ENCODE data around the gene CFAP100.

The CFAP100 gene

DNA sequence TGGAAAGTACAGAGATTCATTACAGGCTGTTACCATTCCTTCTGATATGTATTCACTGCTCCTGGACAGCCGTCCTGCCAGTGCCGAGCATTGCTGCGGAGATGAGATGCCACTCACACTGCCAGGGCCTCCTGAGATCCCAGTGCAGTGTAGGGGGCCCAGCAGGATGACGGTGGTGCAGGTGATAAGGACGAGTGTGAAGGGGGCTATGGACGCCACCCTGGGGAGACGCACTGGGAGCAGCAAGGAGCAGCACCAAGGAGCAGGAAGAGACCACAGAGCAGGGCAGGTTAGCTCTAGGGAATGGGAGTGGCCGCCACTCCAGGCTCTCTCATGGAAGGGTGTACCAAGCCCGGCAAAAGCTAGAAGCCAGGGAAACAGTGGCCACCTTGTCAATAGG lies 33.5 kb upstream of the CFAP100 start:
- TF ChIP-seq, protein P1, sequence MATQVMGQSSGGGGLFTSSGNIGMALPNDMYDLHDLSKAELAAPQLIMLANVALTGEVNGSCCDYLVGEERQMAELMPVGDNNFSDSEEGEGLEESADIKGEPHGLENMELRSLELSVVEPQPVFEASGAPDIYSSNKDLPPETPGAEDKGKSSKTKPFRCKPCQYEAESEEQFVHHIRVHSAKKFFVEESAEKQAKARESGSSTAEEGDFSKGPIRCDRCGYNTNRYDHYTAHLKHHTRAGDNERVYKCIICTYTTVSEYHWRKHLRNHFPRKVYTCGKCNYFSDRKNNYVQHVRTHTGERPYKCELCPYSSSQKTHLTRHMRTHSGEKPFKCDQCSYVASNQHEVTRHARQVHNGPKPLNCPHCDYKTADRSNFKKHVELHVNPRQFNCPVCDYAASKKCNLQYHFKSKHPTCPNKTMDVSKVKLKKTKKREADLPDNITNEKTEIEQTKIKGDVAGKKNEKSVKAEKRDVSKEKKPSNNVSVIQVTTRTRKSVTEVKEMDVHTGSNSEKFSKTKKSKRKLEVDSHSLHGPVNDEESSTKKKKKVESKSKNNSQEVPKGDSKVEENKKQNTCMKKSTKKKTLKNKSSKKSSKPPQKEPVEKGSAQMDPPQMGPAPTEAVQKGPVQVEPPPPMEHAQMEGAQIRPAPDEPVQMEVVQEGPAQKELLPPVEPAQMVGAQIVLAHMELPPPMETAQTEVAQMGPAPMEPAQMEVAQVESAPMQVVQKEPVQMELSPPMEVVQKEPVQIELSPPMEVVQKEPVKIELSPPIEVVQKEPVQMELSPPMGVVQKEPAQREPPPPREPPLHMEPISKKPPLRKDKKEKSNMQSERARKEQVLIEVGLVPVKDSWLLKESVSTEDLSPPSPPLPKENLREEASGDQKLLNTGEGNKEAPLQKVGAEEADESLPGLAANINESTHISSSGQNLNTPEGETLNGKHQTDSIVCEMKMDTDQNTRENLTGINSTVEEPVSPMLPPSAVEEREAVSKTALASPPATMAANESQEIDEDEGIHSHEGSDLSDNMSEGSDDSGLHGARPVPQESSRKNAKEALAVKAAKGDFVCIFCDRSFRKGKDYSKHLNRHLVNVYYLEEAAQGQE (IDR thresholded peaks at IDR 0.05; ENCODE audit: insufficient read depth in 1 of 2, low read depth in 2 of 2, low read length in 2 of 2): no peak
- no peak for TF ChIP-seq SIN3A (IDR thresholded peaks at IDR 0.05; ENCODE audit: borderline replicate concordance, insufficient read depth, low read length)
- TF ChIP-seq POLR2AphosphoS5 (IDR thresholded peaks at IDR 0.05; ENCODE audit: low read depth, low read length): no peak
- no peak for TF ChIP-seq TAF1 (IDR thresholded peaks at IDR 0.05; ENCODE audit: borderline replicate concordance, insufficient read depth, low read length)
- no peak for TF ChIP-seq FOXP2 (optimal IDR thresholded peaks at IDR 0.05; ENCODE audit: borderline replicate concordance, extremely low read depth, extremely low read length, insufficient read depth)

DNA sequence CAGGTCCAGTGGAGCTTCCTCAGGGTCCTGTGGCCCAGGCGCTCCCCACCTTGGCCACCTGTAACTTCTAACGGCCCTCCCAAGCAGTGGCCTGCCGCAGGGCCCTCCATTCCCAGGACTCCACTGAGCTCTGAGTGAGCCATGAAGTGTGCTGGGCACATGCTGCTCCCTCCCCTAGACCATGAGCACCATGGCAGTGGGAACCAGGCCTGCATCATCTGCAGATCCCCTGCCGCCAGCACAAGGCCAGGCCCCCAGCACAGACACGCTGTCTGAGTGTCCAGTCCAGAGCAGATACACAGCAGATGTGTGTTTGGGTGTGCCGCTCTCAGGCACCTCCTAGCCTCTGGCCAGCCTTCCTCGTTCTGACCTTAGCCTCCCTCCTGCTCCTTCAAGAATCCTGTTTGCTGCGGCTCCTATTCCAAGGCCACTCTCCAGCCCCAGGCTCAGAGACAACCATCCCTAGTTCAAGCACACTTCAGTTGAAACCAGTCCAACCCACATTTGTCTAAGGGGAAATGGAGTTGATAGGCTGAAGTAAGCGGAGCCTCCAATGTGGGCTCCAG lies 30.5 kb upstream of the CFAP100 start:
- TF ChIP-seq POLR2AphosphoS5 (IDR thresholded peaks at IDR 0.05; ENCODE audit: low read depth, low read length) (no peak), FOXP2 (optimal IDR thresholded peaks at IDR 0.05; ENCODE audit: borderline replicate concordance, extremely low read depth, extremely low read length, insufficient read depth) (no peak), TAF1 (IDR thresholded peaks at IDR 0.05; ENCODE audit: borderline replicate concordance, insufficient read depth, low read length) (no peak), SIN3A (IDR thresholded peaks at IDR 0.05; ENCODE audit: borderline replicate concordance, insufficient read depth, low read length) (no peak)
- TF ChIP-seq, protein P1 (IDR thresholded peaks at IDR 0.05; ENCODE audit: insufficient read depth in 1 of 2, low read depth in 2 of 2, low read length in 2 of 2): no peak

DNA sequence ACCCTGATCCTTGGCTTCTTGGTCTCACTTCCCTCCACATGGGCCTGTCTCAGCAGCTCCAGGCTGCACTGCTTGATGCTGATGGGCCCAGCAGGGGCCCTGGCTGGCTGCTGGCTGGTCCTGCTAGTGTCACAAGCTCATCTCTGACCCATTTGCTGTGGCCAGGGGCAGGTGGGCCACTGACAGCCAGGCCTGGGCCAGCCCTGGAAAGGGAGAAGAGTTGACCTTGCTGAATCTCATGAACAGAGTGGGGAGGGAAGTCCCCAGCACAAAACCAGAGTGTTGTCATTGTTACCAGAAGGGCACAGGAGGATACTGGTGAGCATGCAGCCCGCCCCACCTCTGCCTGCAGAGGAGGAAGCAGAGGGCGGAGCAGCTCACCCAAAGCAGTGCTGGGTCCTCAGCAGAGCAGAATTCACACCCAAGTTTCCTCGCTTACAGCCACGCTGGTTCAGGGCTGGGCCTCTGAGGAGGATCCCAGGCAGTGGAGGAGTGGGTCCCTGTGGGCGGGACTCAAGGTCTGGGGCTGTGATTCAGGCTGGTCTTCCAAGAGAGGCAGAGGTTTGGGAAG lies 29.9 kb upstream of the CFAP100 start:
- TF ChIP-seq TAF1 (IDR thresholded peaks at IDR 0.05; ENCODE audit: borderline replicate concordance, insufficient read depth, low read length): no peak
- TF ChIP-seq, protein P1 (IDR thresholded peaks at IDR 0.05; ENCODE audit: insufficient read depth in 1 of 2, low read depth in 2 of 2, low read length in 2 of 2): no peak
- TF ChIP-seq POLR2AphosphoS5 (IDR thresholded peaks at IDR 0.05; ENCODE audit: low read depth, low read length): no peak
- TF ChIP-seq SIN3A (IDR thresholded peaks at IDR 0.05; ENCODE audit: borderline replicate concordance, insufficient read depth, low read length): no peak
- TF ChIP-seq FOXP2 (optimal IDR thresholded peaks at IDR 0.05; ENCODE audit: borderline replicate concordance, extremely low read depth, extremely low read length, insufficient read depth): no peak

DNA sequence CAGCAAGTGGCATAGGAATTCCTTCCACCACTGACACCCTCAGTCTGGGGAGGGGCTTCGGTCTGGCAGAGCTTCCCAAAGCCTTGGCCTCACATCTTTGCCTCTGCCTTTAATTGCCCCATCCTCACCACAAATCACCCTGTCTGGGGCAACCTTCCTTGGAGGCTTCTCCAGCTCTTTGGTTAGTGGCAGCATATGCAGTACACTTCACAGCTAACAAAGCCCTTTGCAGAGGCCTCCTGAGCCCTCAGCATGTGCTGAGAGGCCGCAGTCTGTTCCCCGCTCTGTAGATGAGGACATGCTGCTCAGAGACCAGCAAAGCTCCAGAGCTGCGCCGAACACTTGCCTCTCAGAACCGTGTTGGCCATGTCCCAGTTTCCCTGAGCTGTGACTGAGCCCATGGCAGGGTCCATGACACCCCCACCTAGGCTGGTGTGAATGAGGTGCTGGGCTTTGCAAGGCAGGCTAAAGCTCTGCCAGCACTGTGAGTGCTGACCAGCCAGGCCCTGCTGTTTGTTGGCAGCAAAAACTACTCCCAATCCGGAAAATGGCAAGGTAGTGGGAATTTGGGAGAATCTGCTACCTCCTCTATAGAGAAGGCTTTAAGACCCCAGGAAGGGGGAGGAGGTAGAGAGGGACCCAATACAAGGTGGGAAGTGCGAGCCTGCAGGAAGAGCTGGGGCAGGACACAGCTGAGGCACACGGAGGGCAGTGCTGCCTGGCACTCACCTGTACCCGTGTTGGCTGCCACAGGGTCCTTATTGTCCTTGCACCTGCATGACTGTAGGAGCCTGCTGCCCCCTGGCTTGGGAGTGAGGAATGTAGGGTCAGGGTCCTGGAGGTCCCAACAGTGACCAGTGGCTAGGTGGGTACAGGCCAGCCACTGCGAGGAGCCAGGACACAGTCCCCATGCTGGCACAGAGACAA lies 29.1 kb upstream of the CFAP100 start:
- TF ChIP-seq, protein P1 (IDR thresholded peaks at IDR 0.05; ENCODE audit: insufficient read depth in 1 of 2, low read depth in 2 of 2, low read length in 2 of 2): no peak
- TF ChIP-seq POLR2AphosphoS5 (IDR thresholded peaks at IDR 0.05; ENCODE audit: low read depth, low read length): no peak
- TF ChIP-seq FOXP2 (optimal IDR thresholded peaks at IDR 0.05; ENCODE audit: borderline replicate concordance, extremely low read depth, extremely low read length, insufficient read depth): no peak
- TF ChIP-seq TAF1 (IDR thresholded peaks at IDR 0.05; ENCODE audit: borderline replicate concordance, insufficient read depth, low read length): no peak
- no peak for TF ChIP-seq SIN3A (IDR thresholded peaks at IDR 0.05; ENCODE audit: borderline replicate concordance, insufficient read depth, low read length)
